IPS-18c (cell line): ENCODE measurements around the gene ELMO3.

Experiments
- H3K4me3 ChIP-seq: 2 replicates; pipeline ENCODE4 v1.7.0; 2013; ENCODE audit warnings: low read depth, mild to moderate bottlenecking, low read length, moderate library complexity; ENCODE audit not compliant: insufficient read depth
- H3K9me3 ChIP-seq: one replicate; pipeline ENCODE4 v1.6.1; 2013; ENCODE audit warnings: mild to moderate bottlenecking, low read length, moderate library complexity; ENCODE audit not compliant: control insufficient read depth, insufficient read depth

Gene ELMO3

GRCh38 chr16:67174706-67175231 lies 24.2 kb upstream of the ELMO3 start:
- H3K4me3 ChIP-seq = peak overlapping the region; percentile 47; the same call in 1 of the 2 replicates

GRCh38 chr16:67176662-67177061 lies 22.3 kb upstream of the ELMO3 start:
- Histone ChIP-seq H3K4me3 (no peak overlapping the region), H3K9me3 (no peaks in the 10 kb centered on the region)

More at GRCh38 chr16:67174706-67175231, 24.2 kb upstream of the ELMO3 start:
- no peaks in the 10 kb centered on the region for H3K9me3 ChIP-seq

- Histone ChIP-seq H3K4me3 (peak overlapping the region; percentile 49), H3K9me3 (no peaks in the 10 kb centered on the region)
These were observed 20.9 kb upstream of the ELMO3 start for GRCh38 chr16:67177743-67178699.

GRCh38 chr16:67179421-67180080 lies 19.4 kb upstream of the ELMO3 start:
- H3K4me3 ChIP-seq = no peak overlapping the region
- no peaks in the 10 kb centered on the region for H3K9me3 ChIP-seq

- Histone ChIP-seq H3K9me3 (no peaks in the 10 kb centered on the region), H3K4me3 (no peak overlapping the region)
These were observed 18.8 kb upstream of the ELMO3 start for GRCh38 chr16:67180166-67180565.

- Histone ChIP-seq H3K9me3 (no peaks in the 10 kb centered on the region), H3K4me3 (no peak overlapping the region)
These were observed 17.6 kb upstream of the ELMO3 start for GRCh38 chr16:67181346-67181745.

- H3K4me3 ChIP-seq = no peak overlapping the region
- H3K9me3 ChIP-seq = no peaks in the 10 kb centered on the region
These were observed 16.6 kb upstream of the ELMO3 start for GRCh38 chr16:67182288-67182687.

GRCh38 chr16:67183284-67183626 lies 15.7 kb upstream of the ELMO3 start:
- peak overlapping the region; percentile 84; the same call in 1 of the 2 replicates for H3K4me3 ChIP-seq
- H3K9me3 ChIP-seq = no peaks in the 10 kb centered on the region

- no peaks in the 10 kb centered on the region for H3K9me3 ChIP-seq
- peak within 1 kb of the TSS; percentile 84 for H3K4me3 ChIP-seq
These were observed 15.1 kb upstream of the ELMO3 start, which contains the start of gene MATCAP1 for GRCh38 chr16:67183627-67184452. MATCAP1 (minus strand) TSS chr16:67183963; CDS start chr16:67180610, 3,353 bp downstream.

GRCh38 chr16:67184453-67184994 lies 14.4 kb upstream of the ELMO3 start:
- no peaks in the 10 kb centered on the region for H3K9me3 ChIP-seq
- peak overlapping the region; percentile 84 for H3K4me3 ChIP-seq

GRCh38 chr16:67184995-67185650 lies 13.8 kb upstream of the ELMO3 start:
- H3K9me3 ChIP-seq = no peaks in the 10 kb centered on the region

GRCh38 chr16:67185651-67186134 lies 13.2 kb upstream of the ELMO3 start:
- no peak overlapping the region for H3K4me3 ChIP-seq
- H3K9me3 ChIP-seq = no peaks in the 10 kb centered on the region

More at GRCh38 chr16:67184995-67185650, 13.8 kb upstream of the ELMO3 start:
- peak overlapping the region; percentile 84; the same call in 1 of the 2 replicates for H3K4me3 ChIP-seq

GRCh38 chr16:67186550-67186950 lies 12.4 kb upstream of the ELMO3 start:
- no peaks in the 10 kb centered on the region for H3K9me3 ChIP-seq
- H3K4me3 ChIP-seq = no peak overlapping the region

GRCh38 chr16:67187175-67187890 lies 11.6 kb upstream of the ELMO3 start:
- H3K9me3 ChIP-seq = no peaks in the 10 kb centered on the region
- no peak overlapping the region for H3K4me3 ChIP-seq

GRCh38 chr16:67188323-67188722 lies 10.6 kb upstream of the ELMO3 start:
- no peaks in the 10 kb centered on the region for H3K9me3 ChIP-seq
- no peak overlapping the region for H3K4me3 ChIP-seq

GRCh38 chr16:67188798-67189197 lies 10.1 kb upstream of the ELMO3 start:
- H3K9me3 ChIP-seq = no peaks in the 10 kb centered on the region
- no peak overlapping the region for H3K4me3 ChIP-seq
